Ovary (tissue), 9 donors: ENCODE results near the gene ZMIZ1. TPM values are rescaled to one million over a fixed set of nuclear protein-coding genes. Genes with fewer than 3 reads are reported as not detected.
"Not testable (repeated sequence)": the region's sequence is repeated elsewhere in the genome, so short reads cannot be mapped to it uniquely, and the experiment has no call there.

Experiments used
- DNase-seq, 5 donors: peaks; one replicate each; pipeline ENCODE4 v3.0.0-alpha.2; 2019 to 2020
- H3K27ac ChIP-seq, 2 donors: fragments of 200-600 bp; one replicate each; pipeline versions ENCODE4 v1.5.1 to v1.8.0; 2019 to 2022
- H3K27me3 ChIP-seq: fragments of 200-600 bp; one replicate; pipeline ENCODE4 v1.8.0; 2022
- H3K36me3 ChIP-seq: fragments of 200-600 bp; sonication (generic); one replicate; pipeline ENCODE4 v1.5.1; 2019
- H3K4me1 ChIP-seq: one replicate; pipeline ENCODE4 v1.8.1; 2013; ENCODE audit warnings: mild to moderate bottlenecking, moderate library complexity; ENCODE audit not compliant: insufficient read depth
- H3K4me3 ChIP-seq: fragments of 200-600 bp; sonication (generic); one replicate; pipeline ENCODE4 v1.5.1; 2017
- H3K9me3 ChIP-seq, 2 donors: fragments of 200-600 bp in 1 of 2; sonication (generic) in 1 of 2; one replicate each; pipeline versions ENCODE4 v1.5.1 to v1.8.1; 2013 to 2019; ENCODE audit warnings: mild to moderate bottlenecking in 1 of 2, moderate library complexity in 1 of 2
- CTCF ChIP-seq, 3 donors: fragments of 450-650 bp in 2 of 3; fragments of 200-600 bp in 1 of 3; IDR thresholded peaks; one replicate each; pipeline versions ENCODE4 v1.5.1 to v1.8.0; 2016 to 2022; ENCODE audit warnings: antibody characterized with exemption in 3 of 3, mild to moderate bottlenecking in 1 of 3
- EP300 ChIP-seq: sonication (generic); formaldehyde crosslinking; IDR thresholded peaks from one replicate; pipeline ENCODE4 v1.6.1; 2017; ENCODE audit warnings: antibody characterized with exemption
- POLR2A ChIP-seq: fragments of 450-650 bp; IDR thresholded peaks from one replicate; pipeline ENCODE4 v1.6.1; 2017; ENCODE audit warnings: antibody characterized with exemption, mild to moderate bottlenecking, moderate library complexity
- WGBS, 3 donors: extraction: QIAGEN DNeasy Blood & Tissue Kit in 1 of 3; methylation state at CpG; one replicate each; pipeline versions ENCODE4 v1.1.5 to v1.1.7; 2013 to 2017; 5-methylcytosine and 5-hydroxymethylcytosine counted together
- intact Hi-C, 4 donors: fragments of 100-400 bp; cut with DNase I; formaldehyde crosslinking; loops; one replicate each; pipeline versions ENCODE4 v1.11.0 to v1.15.1; 2022 to 2023
- polyA plus RNA-seq, 2 donors: library from polyadenylated mRNA; stranded (reverse); fragments of 200-250 nt in 1 of 2; fragments of 350-450 nt in 1 of 2; fragmentation: Illumina TruSeq in 1 of 2; extraction: RNeasy Lipid Tissue Mini Kit (QIAGEN cat#74804) in 1 of 2; gene quantifications; one replicate each; pipeline ENCODE4 v1.2.3, GENCODE V29; 2013 to 2014
- total RNA-seq, 7 donors: library from RNA; depleted of rRNA in 2 of 7; stranded (reverse); fragments of >200 nt in 2 of 7; fragmentation: NEBNext Ultra II Directional in 3 of 7; extraction: Animal tissue kit (Norgen Biotek cat#: 25700) in 3 of 7; gene quantifications; one replicate each; pipeline versions ENCODE4 v1.1.0 to v1.2.4, GENCODE V29; 2016 to 2023
- donor health status: DM: no; HTN: no; CAD: no; lungs with moderate emphysema.
- donor health status: DM: no; HTN: no; CAD: no.
- donor health status: Bipolar disorder and iron deficiency.
- donor health status: DM: yes; HTN: yes; CAD: no.
- donor health status: DM: no; HTN: no; CAD: no.
- donor health status: DM: yes; HTN: yes; CAD: no.

Gene ZMIZ1
- total and polyA plus RNA-seq, 9 donors = 30.3 to 117 (median 69.1) TPM

DNA sequence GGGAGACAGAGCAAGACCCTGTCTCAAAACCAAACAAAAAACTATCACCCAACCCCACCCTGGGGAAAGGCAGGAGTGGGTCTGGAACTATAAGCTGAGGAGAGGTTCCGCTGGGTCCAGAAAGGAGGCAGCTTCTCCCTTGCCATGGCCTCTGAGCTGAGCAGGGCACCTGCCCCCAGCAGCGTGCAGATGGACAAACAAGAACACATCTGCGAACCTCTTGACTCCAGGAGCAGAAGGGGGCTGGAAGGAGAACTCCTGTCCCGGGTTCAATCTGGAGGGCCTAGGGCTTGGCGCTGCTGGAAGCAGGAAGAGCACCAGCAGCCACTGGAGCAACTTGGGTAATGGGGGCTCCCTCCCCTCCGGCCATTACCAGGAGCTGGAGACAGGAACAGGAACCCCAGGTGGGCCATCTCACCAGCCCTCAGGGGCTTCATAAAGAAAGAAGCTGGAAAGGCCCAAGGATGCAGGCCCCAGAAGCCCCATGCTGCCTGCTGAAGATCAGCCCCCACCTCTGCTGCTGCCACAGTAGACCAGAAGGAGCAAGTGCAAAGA lies 259.5 kb downstream of the ZMIZ1 start:
- no peak for DNase-seq
- no peak overlapping the region for H3K27ac ChIP-seq
- no peaks in the 10 kb centered on the region for H3K4me1 ChIP-seq
- H3K4me3 ChIP-seq = no peak overlapping the region
- H3K9me3 ChIP-seq = no peaks in the 10 kb centered on the region
- H3K27me3 ChIP-seq = no peaks in the 10 kb centered on the region
- no peak for TF ChIP-seq EP300
- WGBS, 3 donors = 93 to 95% (median 94%) methylated on average over 6 of the region's 6 CpGs
- intact Hi-C loops = no loop called here
- H3K36me3 ChIP-seq = no peaks in the 10 kb centered on the region

DNA sequence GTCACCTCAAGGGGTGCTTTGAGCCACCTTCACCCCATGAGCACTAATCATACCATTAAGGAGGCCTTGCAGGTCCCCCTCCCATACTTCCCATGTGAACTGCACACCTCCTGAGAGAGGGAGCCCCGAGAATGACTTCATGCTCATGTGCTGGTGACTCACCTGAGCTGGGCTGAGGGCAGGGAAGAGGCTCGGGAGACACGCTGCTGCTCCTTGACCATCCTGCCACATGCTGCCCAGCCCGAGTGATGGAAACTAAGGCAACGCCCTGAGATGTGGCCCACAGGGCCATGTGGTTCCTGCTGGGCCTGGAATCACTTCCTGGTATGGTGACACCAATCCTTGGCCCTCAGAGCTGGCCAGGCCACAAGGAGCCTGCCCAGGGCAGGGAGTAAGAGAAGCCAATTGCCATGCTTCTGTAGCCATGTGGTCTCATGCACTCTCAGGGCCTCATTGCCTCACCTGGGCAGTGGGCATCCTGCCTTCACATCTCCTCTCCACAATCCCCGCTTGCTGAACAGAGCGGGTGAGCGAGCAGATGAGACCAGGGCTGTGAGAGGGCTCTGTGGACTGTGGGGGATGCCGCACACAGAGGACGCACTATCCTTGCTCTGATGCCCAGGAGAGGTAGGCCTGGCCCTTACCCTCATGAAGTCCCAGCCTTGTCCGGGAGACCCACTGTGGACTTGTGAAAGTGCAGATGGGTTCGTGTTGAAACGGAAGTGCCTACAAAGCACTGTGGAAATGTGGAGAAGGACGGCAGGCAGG lies 260.2 kb downstream of the ZMIZ1 start:
- peak in 1 of 5 donors; percentile 13 for DNase-seq
- H3K27ac ChIP-seq = no peak overlapping the region
- no peaks in the 10 kb centered on the region for H3K27me3 ChIP-seq

GRCh38 chr10:79329529-79329928 lies 260.8 kb downstream of the ZMIZ1 start:
- no peak for TF ChIP-seq POLR2A
- TF ChIP-seq CTCF (IDR thresholded peaks at IDR 0.05) = no peak
- TF ChIP-seq EP300 = no peak
- WGBS, 3 donors = 88 to 94% (median 93%) methylated on average over 9 of the region's 9 CpGs

More for the DNA sequence above, 260.2 kb downstream of the ZMIZ1 start:
- WGBS, 3 donors = 88 to 95% (median 94%) methylated on average over 14 of the region's 14 CpGs
- no peak overlapping the region for H3K4me3 ChIP-seq
- no peaks in the 10 kb centered on the region for H3K36me3 ChIP-seq
- TF ChIP-seq EP300 (no peak), POLR2A (no peak), CTCF (IDR thresholded peaks at IDR 0.05) (no peak)
- no peaks in the 10 kb centered on the region for H3K9me3 ChIP-seq
- intact Hi-C loops = no loop called here
- H3K4me1 ChIP-seq = no peaks in the 10 kb centered on the region

DNA sequence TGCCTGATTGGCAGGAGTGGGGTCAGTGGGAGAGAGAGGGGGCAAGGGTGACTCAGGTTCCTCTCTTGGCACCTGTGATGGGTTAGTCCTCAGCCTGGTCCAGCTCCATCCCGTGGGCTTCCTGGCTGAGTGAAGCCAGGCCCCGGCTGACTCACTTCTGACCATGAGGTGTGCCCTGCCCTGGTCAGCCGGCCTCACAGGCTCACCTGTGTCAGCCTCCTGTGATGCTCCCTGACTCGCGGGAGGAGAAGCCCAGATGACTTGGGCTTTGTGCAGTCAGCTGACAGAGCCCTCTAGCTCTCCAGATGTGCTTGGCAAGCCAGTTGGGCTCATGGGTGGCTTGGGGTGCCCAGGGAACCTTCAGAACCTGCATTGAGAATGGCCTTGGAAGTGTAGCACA lies 262.5 kb downstream of the ZMIZ1 start:
- WGBS, 3 donors = 91 to 95% (median 94%) methylated on average over 5 of the region's 5 CpGs
- no peak for TF ChIP-seq POLR2A
- TF ChIP-seq CTCF (IDR thresholded peaks at IDR 0.05) = no peak
- intact Hi-C loops = no loop called here
- peak in 1 of 5 donors; percentile 13 for DNase-seq
- Histone ChIP-seq H3K4me3 (no peak overlapping the region), H3K4me1 (peaks cover 12% of the 10 kb centered on the region), H3K9me3 (no peaks in the 10 kb centered on the region), H3K27ac (no peak overlapping the region), H3K27me3 (no peaks in the 10 kb centered on the region), H3K36me3 (no peaks in the 10 kb centered on the region)

More at GRCh38 chr10:79329529-79329928, 260.8 kb downstream of the ZMIZ1 start:
- H3K4me3 ChIP-seq = no peak overlapping the region
- H3K36me3 ChIP-seq = no peaks in the 10 kb centered on the region
- no peak for DNase-seq
- intact Hi-C loops = no loop called here
- H3K9me3 ChIP-seq = no peaks in the 10 kb centered on the region
- no peak overlapping the region for H3K27ac ChIP-seq
- H3K4me1 ChIP-seq = no peaks in the 10 kb centered on the region
- H3K27me3 ChIP-seq = no peaks in the 10 kb centered on the region

- intact Hi-C loops = no loop called here
- H3K27me3 ChIP-seq = no peaks in the 10 kb centered on the region
- no peak overlapping the region for H3K27ac ChIP-seq
- peaks cover 12% of the 10 kb centered on the region for H3K4me1 ChIP-seq
- no peaks in the 10 kb centered on the region for H3K9me3 ChIP-seq
- peak in 1 of 5 donors; percentile 10 for DNase-seq
- TF ChIP-seq POLR2A = no peak
- TF ChIP-seq CTCF (IDR thresholded peaks at IDR 0.05) = no peak
- TF ChIP-seq EP300 = no peak
- H3K36me3 ChIP-seq = no peaks in the 10 kb centered on the region
- no peak overlapping the region for H3K4me3 ChIP-seq
- 65 to 78% (median 71%) methylated on average over 6 of the region's 6 CpGs for WGBS, 3 donors
These were observed 262.9 kb downstream of the ZMIZ1 start for GRCh38 chr10:79331709-79332108.

GRCh38 chr10:79332610-79333315 lies 264.0 kb downstream of the ZMIZ1 start:
- WGBS, 3 donors = 90 to 96% (median 95%) methylated on average over 2 to 5 of the region's 10 CpGs
- peaks cover 12% of the 10 kb centered on the region for H3K4me1 ChIP-seq

More at GRCh38 chr10:79332610-79333315, 264.0 kb downstream of the ZMIZ1 start:
- H3K27ac ChIP-seq, DNase-seq, H3K27me3 ChIP-seq, H3K36me3 ChIP-seq, H3K4me3 ChIP-seq, H3K9me3 ChIP-seq, intact Hi-C loops: not testable (repeated sequence)
